Measurements from ENCODE around the gene PROC.
"Not testable (repeated sequence)": the region's sequence is repeated elsewhere in the genome, so short reads cannot be mapped to it uniquely, and the experiment has no call there.

Gene PROC

DNA sequence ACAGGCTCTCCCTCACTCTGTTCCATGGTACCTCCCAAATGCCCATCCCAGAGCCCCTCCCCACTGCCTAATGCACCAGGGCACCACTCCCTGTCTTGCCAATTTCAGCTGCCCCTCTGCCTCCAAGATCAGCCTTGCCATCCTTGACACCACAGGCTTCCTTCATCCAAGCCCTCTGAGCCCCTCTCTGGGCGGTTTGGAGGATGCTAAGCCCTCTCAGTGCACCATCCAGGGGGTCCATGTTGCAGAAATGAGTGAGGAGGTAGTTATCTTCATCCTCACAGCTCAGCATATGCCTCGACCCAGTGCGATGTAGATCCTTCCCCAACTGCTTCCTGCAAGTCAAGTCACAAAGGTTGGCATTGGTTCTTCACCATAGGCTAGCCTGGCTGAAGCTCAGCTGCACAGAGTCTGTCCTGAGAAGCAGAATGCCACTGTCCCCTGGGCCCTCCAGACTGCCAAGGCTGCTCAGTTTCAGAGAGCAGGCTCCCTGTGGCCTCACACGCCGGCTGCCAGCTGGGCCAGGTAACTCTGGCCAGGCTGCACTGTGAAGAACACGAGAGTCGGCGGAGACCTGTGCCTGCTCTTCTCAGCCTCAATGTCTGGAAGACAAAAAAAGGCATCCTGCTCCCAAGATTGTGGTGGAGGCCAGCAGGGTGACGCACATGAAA lies 20.5 kb upstream of the PROC start:
- no peak for DNase-seq

DNA sequence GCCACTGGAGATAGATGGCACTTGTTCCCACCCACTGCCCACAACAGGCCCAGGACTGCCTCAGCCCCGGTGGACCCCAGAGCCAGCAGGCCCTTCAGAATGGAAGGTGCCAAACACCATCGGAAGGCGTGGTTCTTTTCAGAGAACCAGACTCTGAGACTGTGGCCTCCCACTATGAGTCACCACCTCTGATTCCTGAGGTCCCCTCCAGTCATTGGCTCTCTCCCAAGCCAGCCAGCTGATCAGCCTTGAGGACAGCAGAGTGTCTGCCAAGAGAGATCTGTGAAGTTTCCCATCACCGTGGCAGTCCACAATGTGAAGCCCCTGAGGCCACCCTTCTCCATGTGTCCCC lies 20.0 kb upstream of the PROC start:
- DNase-seq = peak; percentile 61

GRCh38 chr2:127400533-127400896 lies 17.7 kb upstream of the PROC start:
- DNase-seq = no peak

DNA sequence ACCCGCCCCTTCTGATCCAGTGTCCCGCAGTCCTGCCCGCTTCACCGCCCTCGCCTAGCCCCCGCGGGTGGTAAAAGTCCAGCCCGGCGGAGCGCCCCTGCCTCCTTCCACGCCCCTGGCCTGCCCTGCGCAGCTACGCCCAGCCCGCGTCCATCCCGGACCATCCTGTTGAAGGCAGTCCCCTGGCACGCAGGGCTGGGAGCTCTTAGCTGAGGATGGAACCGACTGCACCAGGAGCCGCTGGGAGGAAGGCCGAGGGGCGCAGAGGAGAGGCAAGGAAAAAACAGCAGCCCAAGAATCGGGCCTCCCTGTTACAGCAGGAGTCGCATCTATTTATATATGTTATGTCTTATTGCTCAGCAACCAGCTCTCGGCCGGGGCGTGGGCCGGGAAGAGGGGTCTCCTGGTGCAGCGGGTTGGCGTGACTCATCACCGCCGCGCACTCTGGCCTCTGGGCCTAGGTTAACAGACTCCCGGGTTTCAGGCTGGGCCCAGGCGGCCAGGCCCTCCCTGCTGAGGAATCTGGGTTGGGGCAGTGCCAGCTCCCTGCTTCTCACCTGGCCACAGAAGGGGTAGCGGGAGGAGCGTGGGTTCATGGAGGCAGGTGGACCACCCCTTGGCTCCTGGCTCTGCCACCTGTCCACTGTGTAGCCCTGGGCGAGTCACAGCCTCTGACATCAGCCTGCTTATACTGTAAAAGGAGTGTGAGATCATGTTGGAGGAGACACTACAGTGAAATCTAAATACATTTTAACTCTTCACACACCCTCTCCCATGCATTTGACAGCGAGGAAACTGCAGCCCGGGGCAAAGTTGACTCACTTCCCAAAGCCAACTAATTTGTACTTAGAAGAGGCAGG lies 17.1 kb upstream of the PROC start:
- peak; percentile 38 for DNase-seq

- no peak for DNase-seq
Measured at GRCh38 chr2:127401757-127402695, 16.2 kb upstream of the PROC start.

DNA sequence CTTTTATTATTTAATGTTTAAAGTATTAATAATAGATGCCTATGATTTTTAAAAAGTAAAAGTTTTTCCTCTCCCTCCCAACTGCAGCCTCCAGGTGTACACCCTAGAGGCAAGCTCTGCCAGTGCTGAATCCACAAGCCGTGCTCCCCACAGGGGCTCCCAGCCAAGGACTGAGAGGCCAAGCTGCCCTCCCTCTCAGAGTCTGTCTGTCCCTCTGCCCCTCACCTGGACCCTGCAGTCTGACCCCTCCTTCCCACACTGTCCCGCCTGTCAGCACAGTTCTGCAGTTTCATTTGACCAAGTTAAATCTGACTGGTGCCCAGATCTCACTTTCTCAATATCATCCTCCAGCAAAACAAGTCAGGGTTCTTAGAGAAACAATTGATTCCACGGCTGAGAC lies 14.8 kb upstream of the PROC start:
- no peak for DNase-seq

GRCh38 chr2:127404466-127405254 lies 13.6 kb upstream of the PROC start:
- no peak for DNase-seq

- DNase-seq = no peak
Measured at GRCh38 chr2:127405255-127405610, 13.0 kb upstream of the PROC start.

- DNase-seq = no peak
Measured at GRCh38 chr2:127406454-127406853, 11.8 kb upstream of the PROC start.

DNA sequence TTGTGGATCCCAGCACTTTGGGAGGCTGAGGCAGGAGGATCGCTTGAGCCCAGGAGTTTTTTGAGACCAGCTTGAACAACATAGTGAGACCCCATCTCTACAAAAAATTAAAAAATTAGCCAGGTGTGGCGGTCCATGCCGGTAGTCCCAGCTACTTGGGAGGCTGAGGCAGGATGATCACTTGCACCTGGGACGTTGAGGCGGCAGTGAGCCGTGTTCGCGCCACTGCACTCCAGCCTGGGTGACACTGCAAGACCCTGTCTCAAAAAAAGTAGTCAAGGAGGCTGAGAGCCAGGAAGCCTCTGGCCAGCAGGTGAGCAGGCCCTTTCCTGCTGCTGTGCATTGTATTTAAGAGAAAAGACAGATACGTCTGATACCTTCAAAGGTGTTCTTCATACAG lies 11.1 kb upstream of the PROC start:
- DNase-seq = no peak

DNA sequence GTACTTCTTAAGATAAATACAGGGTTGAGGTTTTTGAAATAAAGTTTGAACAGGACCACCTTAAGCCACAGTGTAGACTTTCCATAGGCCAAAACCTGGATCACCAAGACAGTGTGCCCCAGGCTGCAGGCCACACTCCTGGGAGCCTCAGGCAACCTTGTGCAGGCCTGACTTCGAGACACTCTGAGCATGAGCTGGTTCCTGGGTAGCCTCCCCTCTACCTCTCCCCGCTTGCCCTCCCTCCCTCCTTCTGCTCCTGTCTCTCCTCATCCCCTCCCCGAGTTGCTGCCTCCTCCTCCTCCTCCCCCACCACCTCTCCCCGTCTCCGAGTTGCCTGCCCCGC lies 10.6 kb upstream of the PROC start:
- no peak for DNase-seq

GRCh38 chr2:127408004-127408806 lies 10.0 kb upstream of the PROC start:
- peak; percentile 85 for DNase-seq

DNA sequence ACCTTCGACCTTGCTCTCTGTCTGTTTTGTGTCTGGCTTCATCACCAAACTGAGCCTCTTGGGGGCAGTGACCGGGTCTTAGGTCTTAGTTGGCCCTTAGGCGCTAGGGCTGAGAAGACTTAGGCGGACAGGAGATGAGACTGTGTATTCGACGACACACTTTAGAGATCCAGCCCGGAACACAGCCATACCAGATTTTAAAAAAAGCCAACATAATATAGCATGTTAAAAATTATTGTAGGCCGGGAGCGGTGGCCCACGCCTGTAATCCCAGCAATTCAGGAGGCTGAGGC lies 9.5 kb upstream of the PROC start:
- no peak for DNase-seq

DNA sequence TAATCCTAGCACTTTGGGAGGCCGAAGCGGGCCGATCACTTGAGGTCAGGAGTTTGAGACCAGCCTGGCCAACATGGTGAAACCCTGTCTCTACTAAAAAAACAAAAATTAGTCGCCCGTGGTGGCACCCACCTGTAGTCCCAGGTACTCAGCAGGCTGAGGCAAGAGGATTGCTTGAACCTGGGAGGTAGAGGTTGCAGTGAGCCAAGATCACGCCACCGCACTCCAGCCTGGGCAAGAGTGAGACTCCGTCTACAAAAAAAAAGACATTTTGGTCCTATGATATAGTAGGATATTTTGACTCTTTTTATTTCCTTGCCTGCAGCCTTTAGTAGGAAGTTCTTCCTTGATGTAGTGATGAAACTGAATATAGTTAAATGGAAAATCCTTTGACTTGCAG lies 8.5 kb upstream of the PROC start:
- DNase-seq = not testable (repeated sequence)

DNA sequence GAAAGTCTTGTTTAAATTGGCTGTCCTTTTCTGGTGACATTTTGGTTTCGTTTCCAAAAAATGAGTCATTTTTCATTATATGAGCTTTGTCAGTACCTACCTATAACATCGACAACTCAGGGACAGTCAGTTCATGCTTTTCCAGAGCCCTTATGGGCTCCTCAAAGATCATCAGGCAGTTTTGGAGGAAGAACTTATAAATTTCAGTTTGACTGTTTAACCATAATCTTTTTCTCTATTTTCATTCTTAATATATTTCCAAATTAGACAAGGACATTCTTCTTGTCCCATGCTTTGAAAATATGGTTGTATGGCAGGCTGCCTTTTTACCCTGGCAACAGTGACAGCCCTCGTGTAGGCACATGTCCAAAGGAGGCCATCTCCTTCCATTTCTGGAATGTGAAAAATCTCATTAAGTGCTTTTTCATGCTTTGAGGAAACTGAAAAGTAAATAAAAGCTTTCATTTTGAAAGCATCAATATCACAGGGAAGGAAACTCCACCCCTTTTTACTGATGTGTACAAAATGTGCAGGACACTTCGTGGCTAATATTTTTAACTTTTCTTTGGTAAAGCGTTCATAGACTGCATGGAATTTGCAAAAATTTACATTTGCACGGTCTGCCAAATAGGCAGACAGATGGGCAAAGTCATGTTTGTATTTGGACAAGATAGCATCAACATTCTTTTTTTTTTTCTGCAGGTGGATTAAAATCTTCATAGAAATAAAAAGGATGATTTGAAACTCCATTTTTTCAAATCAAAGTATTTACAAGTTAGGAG lies 7.2 kb upstream of the PROC start:
- no peak for DNase-seq

DNA sequence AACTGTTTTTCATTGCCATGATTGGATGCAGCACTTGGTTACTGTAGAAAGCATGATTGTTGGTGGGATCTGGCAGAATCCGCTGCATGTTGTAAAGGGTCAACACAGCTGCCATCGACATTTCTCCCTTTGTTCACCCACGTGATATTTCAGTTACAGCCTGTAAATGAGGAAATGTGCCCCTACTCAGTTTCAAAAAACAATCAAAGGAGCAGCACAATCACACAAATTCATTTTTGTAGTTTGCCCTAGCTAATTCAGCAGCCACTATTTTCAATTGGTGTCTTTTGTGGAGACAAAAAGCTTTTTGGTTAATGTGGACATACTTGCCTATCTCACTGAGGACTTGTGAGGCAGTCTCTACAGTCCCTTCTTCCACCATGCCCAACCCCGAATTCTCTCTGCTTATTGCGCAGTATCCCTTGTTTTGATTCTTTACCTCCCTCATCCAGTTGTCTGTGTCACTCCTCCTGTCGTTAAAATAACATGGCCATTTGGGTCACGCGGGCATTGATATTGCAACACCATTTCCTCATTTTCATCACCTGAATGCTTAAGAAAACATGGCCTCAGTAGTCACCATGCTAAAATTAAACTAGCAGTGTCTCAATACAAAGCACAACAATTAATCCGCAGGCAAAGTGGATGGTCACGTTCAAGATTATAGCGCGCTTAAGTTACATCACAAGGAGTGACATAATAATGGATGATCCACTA lies 6.4 kb upstream of the PROC start:
- DNase-seq = no peak

DNA sequence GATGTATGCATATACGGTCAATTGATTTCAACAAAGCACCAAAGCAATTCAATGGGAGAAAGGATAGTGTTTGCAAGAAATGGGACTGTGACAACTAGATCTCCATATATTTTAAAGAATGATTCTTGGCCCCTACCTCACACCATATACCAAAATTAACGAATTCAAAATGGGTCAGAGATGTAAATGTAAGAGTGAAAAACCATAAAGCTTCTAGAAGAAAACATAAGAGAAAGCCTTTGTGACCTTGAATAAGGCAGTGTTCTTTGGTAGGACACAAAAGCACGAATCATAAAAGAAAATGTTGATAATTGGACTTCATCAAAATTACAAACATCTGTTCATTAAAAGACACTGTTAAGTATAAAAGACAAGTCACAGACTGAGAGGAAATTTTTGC lies 5.0 kb upstream of the PROC start:
- no peak for DNase-seq

GRCh38 chr2:127413782-127414637 lies 4.2 kb upstream of the PROC start:
- DNase-seq = no peak

All from stimulated activated CD4-positive, alpha-beta T cell treated with anti-CD3 and anti-CD28 coated beads, Interleukin-1b, Interleukin-23, amount 100 ng/mL, for 48 hours (primary cell).